PC-9 (cell line): Measurements from ENCODE around the gene PRSS33. TPM values are rescaled to one million over a fixed set of nuclear protein-coding genes. Genes with fewer than 3 reads are reported as not detected.

Experiments used
- BruUV-seq: library from RNA; stranded (reverse); fragments of 400-500 nt; replicated peaks from 2 replicates; lab custom pipeline; 2021; lab: Mats Ljungman, UMichigan
- CTCF ChIA-PET: fragments of 300-600 bp; sonication (Branson Sonifier 250); formaldehyde crosslinking; loops from one replicate; lab custom pipeline; 2022; ENCODE audit warnings: antibody characterized with exemption; lab: Charles Lee
- POLR2A ChIA-PET: fragments of 300-600 bp; sonication (Branson Sonifier 250); formaldehyde crosslinking; loops from one replicate; lab custom pipeline; 2022; ENCODE audit warnings: antibody characterized with exemption; ENCODE audit not compliant: unreplicated experiment; lab: Charles Lee
- DNase-seq, 2 experiments: peaks; one replicate each; pipeline versions ENCODE4 v3.0.0 to v3.0.0-alpha.2; 2015 to 2022; ENCODE audit warnings: mixed read lengths in 1 of 2
- H2AFZ ChIP-seq: fragments of 200-600 bp; sonication (generic); 2 replicates; pipeline ENCODE4 v1.8.1; 2017; ENCODE audit warnings: antibody characterized with exemption
- H3F3A ChIP-seq: fragments of 200-600 bp; sonication (generic); 2 replicates; pipeline ENCODE4 v1.8.1; 2017; ENCODE audit warnings: antibody characterized with exemption, mild to moderate bottlenecking, low read depth; ENCODE audit not compliant: insufficient read depth
- H3K27ac ChIP-seq: fragments of 200-600 bp; sonication (generic); 2 replicates; pipeline ENCODE4 v1.6.1; 2016; ENCODE audit warnings: mixed run types
- H3K27me3 ChIP-seq: fragments of 200-600 bp; sonication (generic); 2 replicates; pipeline ENCODE4 v1.6.1; 2016; ENCODE audit warnings: low read depth, mixed run types; ENCODE audit not compliant: insufficient read depth
- H3K36me3 ChIP-seq: fragments of 200-600 bp; sonication (generic); 2 replicates; pipeline ENCODE4 v1.6.1; 2016; ENCODE audit warnings: low read depth, mixed run types
- H3K4me1 ChIP-seq: fragments of 200-600 bp; sonication (generic); replicated peaks from 2 replicates; pipeline ENCODE4 v1.6.1; 2016; ENCODE audit warnings: mixed run types; ENCODE audit not compliant: insufficient read depth
- H3K4me2 ChIP-seq: fragments of 200-600 bp; sonication (generic); 2 replicates; pipeline ENCODE4 v1.6.1; 2017; ENCODE audit warnings: mixed run types
- H3K4me3 ChIP-seq: fragments of 200-600 bp; sonication (generic); 2 replicates; pipeline ENCODE4 v1.6.1; 2016; ENCODE audit warnings: mixed run types
- H3K79me2 ChIP-seq: fragments of 200-600 bp; sonication (generic); 2 replicates; pipeline ENCODE4 v1.6.1; 2017; ENCODE audit warnings: low read depth, mixed run types
- H3K9me2 ChIP-seq: fragments of 200-600 bp; sonication (generic); 2 replicates; pipeline ENCODE4 v1.8.1; 2017; ENCODE audit warnings: mild to moderate bottlenecking; ENCODE audit not compliant: insufficient read depth
- H3K9me3 ChIP-seq: fragments of 200-600 bp; sonication (generic); 2 replicates; pipeline ENCODE4 v1.8.1; 2016; ENCODE audit warnings: low read depth; ENCODE audit not compliant: insufficient read depth
- H4K20me1 ChIP-seq: fragments of 200-600 bp; sonication (generic); 2 replicates; pipeline ENCODE4 v1.8.1; 2017; ENCODE audit not compliant: insufficient read depth
- EZH2 ChIP-seq: fragments of 200-600 bp; sonication (generic); IDR thresholded peaks from 2 replicates; pipeline ENCODE4 v1.8.0; 2017; ENCODE audit warnings: antibody characterized with exemption, low read depth
- intact Hi-C: fragments of 100-400 bp; cut with micrococcal nuclease; formaldehyde crosslinking; loops from one replicate; pipeline ENCODE4 v1.10.0; 2022; ENCODE audit not compliant: unreplicated experiment
- total RNA-seq: library from RNA; stranded (reverse); gene quantifications from 2 replicates; pipeline ENCODE4 v1.2.3, GENCODE V29; 2021
- TF ChIP-seq, protein P1 (sequence below): fragments of 200-600 bp; sonication (generic); conservative IDR thresholded peaks from 2 replicates; pipeline ENCODE4 v1.6.1; 2017; ENCODE audit warnings: mixed run types, antibody characterized with exemption, mild to moderate bottlenecking, moderate library complexity

PRSS33 gene
- total RNA-seq, 1 experiment from 2014 or later: 0.33 TPM

DNA sequence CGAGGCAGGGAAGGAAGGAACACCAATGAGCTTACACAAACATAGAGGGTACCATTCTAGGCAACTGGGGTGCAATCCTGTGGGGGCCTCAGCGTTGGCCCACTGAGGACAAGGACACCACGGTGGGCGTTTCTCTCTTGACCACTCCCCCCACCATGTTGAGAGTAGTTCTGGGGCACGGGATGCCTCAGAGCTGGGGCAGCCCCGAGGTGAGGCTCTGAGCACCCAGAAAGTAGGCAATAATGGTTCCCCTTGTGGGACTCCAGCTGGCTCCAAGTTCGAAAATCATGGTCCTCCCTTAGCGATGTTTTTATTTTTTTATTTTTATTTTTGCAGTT, 34.8 kb upstream of the PRSS33 start:
- CTCF ChIA-PET: no interaction called here
- Histone ChIP-seq H3K4me3 (no peak overlapping the region), H3K9me2 (no peaks in the 10 kb centered on the region), H3K4me2 (no peak overlapping the region), H2AFZ (no peak overlapping the region), H3K4me1 (peaks cover 12% of the 10 kb centered on the region), H3K27me3 (no peaks in the 10 kb centered on the region), H3F3A (peaks cover 31% of the 10 kb centered on the region; the same call in 1 of the 2 replicates), H3K27ac (no peak overlapping the region), H3K79me2 (peaks cover 11% of the 10 kb centered on the region), H3K9me3 (no peaks in the 10 kb centered on the region), H3K36me3 (no peaks in the 10 kb centered on the region), H4K20me1 (no peaks in the 10 kb centered on the region)
- no TSS peak for BruUV-seq
- no peak for DNase-seq
- intact Hi-C loops: no loop called here
- TF ChIP-seq EZH2: no peak
- TF ChIP-seq, protein P1, sequence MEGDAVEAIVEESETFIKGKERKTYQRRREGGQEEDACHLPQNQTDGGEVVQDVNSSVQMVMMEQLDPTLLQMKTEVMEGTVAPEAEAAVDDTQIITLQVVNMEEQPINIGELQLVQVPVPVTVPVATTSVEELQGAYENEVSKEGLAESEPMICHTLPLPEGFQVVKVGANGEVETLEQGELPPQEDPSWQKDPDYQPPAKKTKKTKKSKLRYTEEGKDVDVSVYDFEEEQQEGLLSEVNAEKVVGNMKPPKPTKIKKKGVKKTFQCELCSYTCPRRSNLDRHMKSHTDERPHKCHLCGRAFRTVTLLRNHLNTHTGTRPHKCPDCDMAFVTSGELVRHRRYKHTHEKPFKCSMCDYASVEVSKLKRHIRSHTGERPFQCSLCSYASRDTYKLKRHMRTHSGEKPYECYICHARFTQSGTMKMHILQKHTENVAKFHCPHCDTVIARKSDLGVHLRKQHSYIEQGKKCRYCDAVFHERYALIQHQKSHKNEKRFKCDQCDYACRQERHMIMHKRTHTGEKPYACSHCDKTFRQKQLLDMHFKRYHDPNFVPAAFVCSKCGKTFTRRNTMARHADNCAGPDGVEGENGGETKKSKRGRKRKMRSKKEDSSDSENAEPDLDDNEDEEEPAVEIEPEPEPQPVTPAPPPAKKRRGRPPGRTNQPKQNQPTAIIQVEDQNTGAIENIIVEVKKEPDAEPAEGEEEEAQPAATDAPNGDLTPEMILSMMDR: no peak
- POLR2A ChIA-PET: no interaction called here

DNA sequence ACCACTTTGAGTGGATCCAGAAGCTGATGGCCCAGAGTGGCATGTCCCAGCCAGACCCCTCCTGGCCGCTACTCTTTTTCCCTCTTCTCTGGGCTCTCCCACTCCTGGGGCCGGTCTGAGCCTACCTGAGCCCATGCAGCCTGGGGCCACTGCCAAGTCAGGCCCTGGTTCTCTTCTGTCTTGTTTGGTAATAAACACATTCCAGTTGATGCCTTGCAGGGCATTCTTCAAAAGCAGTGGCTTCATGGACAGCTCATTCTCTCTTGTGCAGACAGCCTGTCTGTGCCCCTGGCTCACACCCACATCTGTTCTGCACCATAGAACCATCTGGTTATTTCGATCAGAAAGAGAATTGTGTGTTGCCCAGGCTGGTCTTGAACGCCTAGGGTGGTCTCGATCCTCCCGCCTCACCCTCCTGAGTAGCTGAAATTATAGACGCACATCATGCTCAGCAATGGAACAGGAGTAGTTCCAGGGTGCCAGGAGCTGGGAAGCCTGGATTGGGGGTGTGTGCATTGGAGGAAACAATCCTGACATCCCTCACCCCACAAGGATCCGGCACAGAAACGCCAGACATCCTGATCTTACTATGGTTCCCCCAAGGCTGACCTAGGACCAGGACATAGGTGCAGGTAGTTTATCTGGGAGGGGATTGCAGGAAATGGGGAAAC, 34.3 kb upstream of the PRSS33 start:
- Histone ChIP-seq H3K4me1 (peaks cover 14% of the 10 kb centered on the region), H2AFZ (no peak overlapping the region), H3K27ac (no peak overlapping the region), H3F3A (peaks cover 31% of the 10 kb centered on the region; the same call in 1 of the 2 replicates), H3K36me3 (no peaks in the 10 kb centered on the region), H3K4me2 (no peak overlapping the region), H3K79me2 (peaks cover 14% of the 10 kb centered on the region), H3K9me2 (no peaks in the 10 kb centered on the region), H3K9me3 (no peaks in the 10 kb centered on the region), H3K27me3 (no peaks in the 10 kb centered on the region), H3K4me3 (no peak overlapping the region), H4K20me1 (no peaks in the 10 kb centered on the region)
- intact Hi-C loops: no loop called here
- no peak for DNase-seq
- ChIA-PET POLR2A (no interaction called here), CTCF (no interaction called here)
- no TSS peak for BruUV-seq
- no peak for TF ChIP-seq EZH2

DNA sequence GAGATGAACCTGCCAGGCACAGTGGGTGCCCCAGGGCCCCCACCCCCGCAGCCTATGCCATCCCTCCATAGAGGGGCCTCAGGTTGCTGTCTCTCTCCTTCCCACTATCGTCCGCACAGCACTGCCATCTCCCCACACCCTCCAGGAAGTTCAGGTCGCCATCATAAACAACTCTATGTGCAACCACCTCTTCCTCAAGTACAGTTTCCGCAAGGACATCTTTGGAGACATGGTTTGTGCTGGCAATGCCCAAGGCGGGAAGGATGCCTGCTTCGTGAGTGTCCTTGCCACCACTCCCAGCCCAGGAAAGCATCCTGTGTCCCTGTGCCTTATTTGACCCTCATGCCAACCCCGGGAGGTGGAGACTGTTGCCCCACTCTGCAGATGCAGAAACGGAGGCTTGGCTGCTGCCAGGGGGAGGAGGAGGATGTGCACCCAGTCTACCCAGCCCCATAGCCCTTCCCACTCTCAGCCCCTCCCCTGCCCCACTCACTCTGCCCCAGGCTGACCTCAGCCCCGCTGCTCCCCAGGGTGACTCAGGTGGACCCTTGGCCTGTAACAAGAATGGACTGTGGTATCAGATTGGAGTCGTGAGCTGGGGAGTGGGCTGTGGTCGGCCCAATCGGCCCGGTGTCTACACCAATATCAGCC, 33.6 kb upstream of the PRSS33 start:
- Histone ChIP-seq H3K79me2 (peaks cover 20% of the 10 kb centered on the region), H3K9me2 (no peaks in the 10 kb centered on the region), H3K4me2 (no peak overlapping the region), H4K20me1 (no peaks in the 10 kb centered on the region), H3K4me3 (no peak overlapping the region), H3K27me3 (no peaks in the 10 kb centered on the region), H3K4me1 (peaks cover 21% of the 10 kb centered on the region), H3K36me3 (no peaks in the 10 kb centered on the region), H3K27ac (no peak overlapping the region), H2AFZ (no peak overlapping the region), H3F3A (peaks cover 27% of the 10 kb centered on the region; the same call in 1 of the 2 replicates), H3K9me3 (no peaks in the 10 kb centered on the region)
- TF ChIP-seq, protein P1: no peak
- TF ChIP-seq EZH2: no peak
- ChIA-PET CTCF (no interaction called here), POLR2A (no interaction called here)
- BruUV-seq: no TSS peak
- no peak for DNase-seq
- intact Hi-C loops: no loop called here
